ENCODE data around the gene SMCO4. TPM values are rescaled to one million over a fixed set of nuclear protein-coding genes. Genes with fewer than 3 reads are reported as not detected.

Gene SMCO4
- total RNA-seq, 2 experiments from 2014 or later = 36.1 to 44.1 TPM

DNA sequence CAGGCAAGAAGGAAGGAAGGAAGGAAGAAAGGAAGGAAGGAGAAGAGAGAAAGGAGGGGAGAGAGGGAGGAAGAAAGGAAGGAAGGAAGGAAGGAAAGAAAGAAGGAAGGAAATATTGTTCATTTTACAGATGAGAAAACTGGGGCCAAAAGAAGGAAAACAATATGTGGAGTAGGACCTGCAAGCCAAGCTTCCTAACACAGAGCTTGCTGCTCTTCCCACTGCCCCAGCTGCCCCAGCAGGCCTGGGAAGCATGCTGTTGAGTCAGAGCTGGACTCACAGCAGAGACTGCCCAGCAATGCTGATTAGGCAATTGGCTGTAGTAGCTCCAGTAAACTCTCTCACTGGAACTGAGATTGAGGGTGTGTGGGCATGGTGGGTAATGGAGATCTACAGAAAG is 42.6 kb upstream of the SMCO4 start:
- no peaks in the 10 kb centered on the region for H4K20me1 ChIP-seq (ENCODE audit: insufficient read depth, low read length)
- DNase-seq (ENCODE audit: low spot score) = no peak
- intact Hi-C loops (cut with micrococcal nuclease; ENCODE audit: unreplicated experiment) = no loop called here
- no TSS peak for BruUV-seq (replicated peaks)
- H3K4me3 ChIP-seq (ENCODE audit: low read depth, low read length, poor library complexity, severe bottlenecking) = no peak overlapping the region
- H3K79me2 ChIP-seq (ENCODE audit: insufficient read depth, low read depth, low read length) = no peaks in the 10 kb centered on the region
- ChIA-PET POLR2A (no interaction called here), CTCF (ENCODE audit: unreplicated experiment) (no interaction called here)
- H3K4me2 ChIP-seq (ENCODE audit: low read length) = no peak overlapping the region
- H3K4me1 ChIP-seq (ENCODE audit: insufficient read depth, low read length, poor library complexity, severe bottlenecking) = no peaks in the 10 kb centered on the region
- no peaks in the 10 kb centered on the region for H3K9me3 ChIP-seq (ENCODE audit: low read length)
- no peaks in the 10 kb centered on the region for H3K36me3 ChIP-seq (ENCODE audit: insufficient read depth, low read length)
- no peak overlapping the region for H2AFZ ChIP-seq (ENCODE audit: low read length)
- no peaks in the 10 kb centered on the region for H3K9me2 ChIP-seq (ENCODE audit: insufficient read depth, low read length)
- H3K27ac ChIP-seq (ENCODE audit: low read depth, low read length, poor library complexity, severe bottlenecking) = no peak overlapping the region
- TF ChIP-seq, protein P1, sequence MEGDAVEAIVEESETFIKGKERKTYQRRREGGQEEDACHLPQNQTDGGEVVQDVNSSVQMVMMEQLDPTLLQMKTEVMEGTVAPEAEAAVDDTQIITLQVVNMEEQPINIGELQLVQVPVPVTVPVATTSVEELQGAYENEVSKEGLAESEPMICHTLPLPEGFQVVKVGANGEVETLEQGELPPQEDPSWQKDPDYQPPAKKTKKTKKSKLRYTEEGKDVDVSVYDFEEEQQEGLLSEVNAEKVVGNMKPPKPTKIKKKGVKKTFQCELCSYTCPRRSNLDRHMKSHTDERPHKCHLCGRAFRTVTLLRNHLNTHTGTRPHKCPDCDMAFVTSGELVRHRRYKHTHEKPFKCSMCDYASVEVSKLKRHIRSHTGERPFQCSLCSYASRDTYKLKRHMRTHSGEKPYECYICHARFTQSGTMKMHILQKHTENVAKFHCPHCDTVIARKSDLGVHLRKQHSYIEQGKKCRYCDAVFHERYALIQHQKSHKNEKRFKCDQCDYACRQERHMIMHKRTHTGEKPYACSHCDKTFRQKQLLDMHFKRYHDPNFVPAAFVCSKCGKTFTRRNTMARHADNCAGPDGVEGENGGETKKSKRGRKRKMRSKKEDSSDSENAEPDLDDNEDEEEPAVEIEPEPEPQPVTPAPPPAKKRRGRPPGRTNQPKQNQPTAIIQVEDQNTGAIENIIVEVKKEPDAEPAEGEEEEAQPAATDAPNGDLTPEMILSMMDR (conservative IDR thresholded peaks at IDR 0.05; ENCODE audit: low read length) = no peak
- TF ChIP-seq EZH2phosphoT487 (IDR thresholded peaks at IDR 0.05; ENCODE audit: borderline replicate concordance, low read depth, low read length) = no peak

DNA sequence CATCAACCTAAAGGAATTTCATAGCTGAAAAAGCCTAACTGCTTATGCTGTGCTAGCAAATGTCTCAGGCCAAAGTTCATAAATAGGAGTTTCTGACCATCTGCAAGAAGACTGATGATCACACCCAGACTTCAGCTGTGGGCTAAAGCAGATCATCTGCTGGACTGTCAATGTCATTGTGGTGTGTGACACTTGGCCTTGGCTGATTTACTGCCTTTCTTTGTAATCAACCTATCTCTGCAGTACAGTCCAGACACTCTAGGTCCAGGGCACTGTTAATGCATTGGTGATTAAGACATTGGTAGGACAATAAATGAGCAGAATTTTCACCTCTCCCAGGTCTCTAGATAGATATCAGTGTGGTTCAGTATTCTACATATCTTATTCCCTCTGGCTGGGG is 40.3 kb upstream of the SMCO4 start:
- no peaks in the 10 kb centered on the region for H3K4me1 ChIP-seq (ENCODE audit: insufficient read depth, low read length, poor library complexity, severe bottlenecking)
- H3K79me2 ChIP-seq (ENCODE audit: insufficient read depth, low read depth, low read length) = no peaks in the 10 kb centered on the region
- H4K20me1 ChIP-seq (ENCODE audit: insufficient read depth, low read length) = no peaks in the 10 kb centered on the region
- no peak overlapping the region for H3K4me3 ChIP-seq (ENCODE audit: low read depth, low read length, poor library complexity, severe bottlenecking)
- no TSS peak for BruUV-seq (replicated peaks)
- no peaks in the 10 kb centered on the region for H3K36me3 ChIP-seq (ENCODE audit: insufficient read depth, low read length)
- H3K27ac ChIP-seq (ENCODE audit: low read depth, low read length, poor library complexity, severe bottlenecking) = no peak overlapping the region
- H2AFZ ChIP-seq (ENCODE audit: low read length) = no peak overlapping the region
- no peak for DNase-seq (ENCODE audit: low spot score)
- POLR2A ChIA-PET = interaction anchor here (0.6 kb wide), 1 partner anchor 941 kb away, joined by 7 read pairs; no protein-coding TSS in a partner anchor
- TF ChIP-seq, protein P1 (conservative IDR thresholded peaks at IDR 0.05; ENCODE audit: low read length) = no peak
- TF ChIP-seq EZH2phosphoT487 (IDR thresholded peaks at IDR 0.05; ENCODE audit: borderline replicate concordance, low read depth, low read length) = no peak
- intact Hi-C loops (cut with micrococcal nuclease; ENCODE audit: unreplicated experiment) = no loop called here
- H3K9me3 ChIP-seq (ENCODE audit: low read length) = no peaks in the 10 kb centered on the region
- CTCF ChIA-PET (ENCODE audit: unreplicated experiment) = no interaction called here
- H3K9me2 ChIP-seq (ENCODE audit: insufficient read depth, low read length) = no peaks in the 10 kb centered on the region
- H3K4me2 ChIP-seq (ENCODE audit: low read length) = no peak overlapping the region

DNA sequence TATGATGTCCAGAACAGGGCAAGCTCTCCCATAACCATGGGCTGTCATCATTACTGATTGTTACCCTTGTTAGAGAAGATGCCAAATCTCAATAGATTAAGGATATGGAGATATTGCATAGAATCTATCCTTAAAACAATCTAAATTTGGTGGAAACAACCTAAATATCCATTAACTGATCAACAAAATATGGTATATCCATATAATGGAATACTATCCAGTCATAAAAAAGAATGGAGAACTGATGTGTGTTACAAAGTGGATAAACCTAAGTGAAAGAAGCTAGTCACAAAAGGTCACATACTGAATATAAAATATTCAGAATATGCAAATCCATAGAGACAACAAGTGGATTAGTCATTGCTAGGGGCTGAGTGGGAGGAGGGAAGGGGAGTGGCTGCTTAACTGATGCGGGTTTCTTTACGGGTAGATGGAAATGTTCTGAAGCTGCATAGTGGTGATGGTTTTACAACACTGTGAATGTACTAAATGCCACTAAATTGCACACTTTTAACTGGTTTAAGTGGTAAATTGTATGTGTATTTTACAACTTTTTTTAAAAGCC is 36.1 kb upstream of the SMCO4 start:
- CTCF ChIA-PET (ENCODE audit: unreplicated experiment) = no interaction called here
- no peak overlapping the region for H3K4me2 ChIP-seq (ENCODE audit: low read length)
- H2AFZ ChIP-seq (ENCODE audit: low read length) = no peak overlapping the region
- no TSS peak for BruUV-seq (replicated peaks)
- intact Hi-C loops (cut with micrococcal nuclease; ENCODE audit: unreplicated experiment) = no loop called here
- no peaks in the 10 kb centered on the region for H4K20me1 ChIP-seq (ENCODE audit: insufficient read depth, low read length)
- POLR2A ChIA-PET = interaction anchor here (0.5 kb wide), 1 partner anchor 60 kb away, joined by 3 read pairs; no protein-coding TSS in a partner anchor
- H3K27ac ChIP-seq (ENCODE audit: low read depth, low read length, poor library complexity, severe bottlenecking) = no peak overlapping the region
- H3K4me3 ChIP-seq (ENCODE audit: low read depth, low read length, poor library complexity, severe bottlenecking) = no peak overlapping the region
- no peak for DNase-seq (ENCODE audit: low spot score)
- H3K9me2 ChIP-seq (ENCODE audit: insufficient read depth, low read length) = no peaks in the 10 kb centered on the region
- TF ChIP-seq, protein P1 (conservative IDR thresholded peaks at IDR 0.05; ENCODE audit: low read length) = no peak
- TF ChIP-seq EZH2phosphoT487 (IDR thresholded peaks at IDR 0.05; ENCODE audit: borderline replicate concordance, low read depth, low read length) = no peak
- H3K36me3 ChIP-seq (ENCODE audit: insufficient read depth, low read length) = no peaks in the 10 kb centered on the region
- no peaks in the 10 kb centered on the region for H3K79me2 ChIP-seq (ENCODE audit: insufficient read depth, low read depth, low read length)
- H3K4me1 ChIP-seq (ENCODE audit: insufficient read depth, low read length, poor library complexity, severe bottlenecking) = no peaks in the 10 kb centered on the region
- no peaks in the 10 kb centered on the region for H3K9me3 ChIP-seq (ENCODE audit: low read length)
